Measurements from ENCODE around the gene PLAAT1.

PLAAT1 gene

GRCh38 chr3:193240850-193241706 lies at the start of gene PLAAT1:
PLAAT1 (plus strand) TSS chr3:193241222; CDS start chr3:193255651, 14,429 bp downstream.
- DNase-seq = peak; percentile 58

GRCh38 chr3:193194371-193194770 lies 46.7 kb upstream of the PLAAT1 start:
- DNase-seq = no peak

GRCh38 chr3:193196746-193197145 lies 44.3 kb upstream of the PLAAT1 start:
- no peak for DNase-seq

- DNase-seq = no peak
Observed at GRCh38 chr3:193207290-193208273, 33.4 kb upstream of the PLAAT1 start.

DNA sequence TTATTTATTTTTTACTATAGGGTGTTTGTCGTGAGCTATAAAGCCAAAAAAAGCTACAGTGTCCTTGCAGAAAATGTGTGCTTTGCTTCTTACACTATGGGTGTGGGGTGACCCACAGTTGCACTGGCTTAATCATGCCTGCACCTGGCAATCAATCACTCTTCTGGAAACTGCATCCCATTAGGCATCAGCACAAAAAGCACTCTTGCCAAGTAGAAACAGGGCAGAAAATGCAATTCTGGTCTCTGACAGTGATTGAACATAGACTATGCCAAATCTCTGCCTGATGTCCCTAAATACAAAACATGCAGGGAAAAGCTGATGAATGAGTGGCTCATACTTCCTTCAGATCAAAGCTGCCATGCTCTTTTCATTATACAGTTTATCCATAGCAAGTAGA lies 30.4 kb upstream of the PLAAT1 start:
- no peak for DNase-seq

GRCh38 chr3:193211173-193211572 lies 29.8 kb upstream of the PLAAT1 start:
- DNase-seq = no peak

DNA sequence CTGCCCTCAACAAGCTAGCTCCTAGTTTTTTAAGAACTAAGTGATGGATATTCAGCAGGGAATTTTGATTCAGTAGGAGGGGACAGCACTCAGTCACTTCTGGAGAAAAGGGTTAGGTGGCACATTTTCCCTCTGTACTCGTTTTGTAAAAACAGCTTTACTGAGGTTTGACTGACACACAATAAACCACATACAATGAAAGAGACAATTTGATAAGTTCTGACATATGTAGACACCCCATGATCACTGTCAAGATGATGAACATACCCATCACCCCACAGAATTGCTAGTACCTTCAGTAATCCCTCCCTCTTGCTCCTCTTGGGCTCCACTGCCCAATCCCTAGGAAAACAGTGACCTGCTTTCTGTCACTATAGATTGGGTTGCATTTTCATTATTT lies 29.0 kb upstream of the PLAAT1 start:
- no peak for DNase-seq

GRCh38 chr3:193212844-193213243 lies 28.2 kb upstream of the PLAAT1 start:
- no peak for DNase-seq

GRCh38 chr3:193214445-193214844 lies 26.6 kb upstream of the PLAAT1 start:
- DNase-seq = no peak

DNA sequence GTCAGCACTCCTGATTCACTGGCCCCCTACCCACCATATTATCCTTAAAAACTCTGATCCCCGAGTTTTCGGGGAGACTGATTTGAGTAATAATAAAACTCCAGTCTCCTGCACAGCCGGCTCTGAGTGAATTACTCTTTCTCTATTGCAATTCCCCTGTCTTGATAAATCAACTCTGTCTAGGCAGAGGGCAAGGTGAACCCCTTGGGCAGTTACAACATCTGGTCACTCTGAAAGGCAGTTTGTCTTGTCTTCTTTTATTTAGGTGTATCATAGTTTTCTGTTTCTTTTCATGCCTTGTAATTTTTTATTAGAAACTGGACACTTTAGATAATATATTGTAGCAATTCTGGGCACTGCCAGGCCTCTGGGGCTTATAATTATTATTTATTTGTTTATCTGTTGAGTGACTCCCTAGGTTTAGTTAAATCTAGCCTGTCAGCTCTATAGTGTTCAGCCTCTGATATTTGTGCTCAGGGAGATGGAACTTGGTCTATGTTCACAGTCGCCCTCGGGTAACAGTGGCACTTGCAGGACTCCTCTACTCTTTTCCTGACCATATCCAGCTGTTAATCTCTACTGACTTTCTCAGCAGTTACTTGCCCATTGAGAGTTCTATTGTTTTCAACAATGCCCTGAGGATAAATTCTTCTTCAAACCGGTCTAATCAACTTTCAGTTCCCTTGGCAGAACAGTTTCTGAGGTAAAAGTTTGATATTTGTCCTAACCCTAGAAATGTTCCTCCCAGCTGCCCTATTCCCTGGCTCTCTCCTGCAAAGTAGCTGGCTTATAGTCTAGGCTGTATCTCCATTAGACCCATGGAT lies 15.5 kb upstream of the PLAAT1 start:
- DNase-seq = no peak

GRCh38 chr3:193228206-193228605 lies 12.8 kb upstream of the PLAAT1 start:
- no peak for DNase-seq

- DNase-seq = no peak
Observed at GRCh38 chr3:193229851-193230420, 11.1 kb upstream of the PLAAT1 start.

DNA sequence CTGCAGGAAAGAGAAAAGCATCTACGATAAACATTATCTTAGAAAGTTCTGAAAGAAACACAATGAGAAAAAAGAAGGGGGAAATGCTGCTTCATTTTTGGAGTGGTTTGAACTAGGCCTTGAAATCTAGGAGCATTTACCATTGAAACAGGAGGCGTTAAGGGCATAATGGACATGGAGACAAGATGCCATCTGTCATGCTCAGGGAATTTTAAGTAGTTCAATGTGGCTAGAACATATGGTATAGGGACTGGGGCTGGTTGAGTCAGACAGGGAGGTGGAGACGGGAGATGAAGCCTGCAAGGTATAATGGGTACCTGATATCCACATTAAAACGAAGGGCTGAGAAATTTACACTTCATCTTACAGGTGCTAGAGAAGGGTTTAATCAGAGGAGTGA lies 10.4 kb upstream of the PLAAT1 start:
- DNase-seq = no peak

DNA sequence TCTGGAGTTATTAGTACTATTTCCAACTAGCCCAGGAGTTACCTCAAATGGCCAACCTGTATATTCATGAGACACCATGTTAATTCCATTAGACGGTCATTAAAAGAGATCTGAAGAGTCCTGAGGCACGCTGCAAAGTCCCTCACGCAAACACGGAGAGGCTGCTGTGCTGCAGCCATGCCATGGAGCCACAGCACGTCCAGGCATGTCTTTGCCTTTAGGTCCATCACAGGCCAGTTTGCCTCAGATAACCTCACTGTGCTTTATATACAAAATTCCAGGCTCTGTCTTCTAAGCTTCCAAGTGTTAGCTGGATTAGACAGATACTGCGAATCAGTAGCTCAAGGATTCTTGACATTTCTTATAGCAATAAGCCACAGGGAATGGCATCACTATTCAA lies 9.8 kb upstream of the PLAAT1 start:
- no peak for DNase-seq

DNA sequence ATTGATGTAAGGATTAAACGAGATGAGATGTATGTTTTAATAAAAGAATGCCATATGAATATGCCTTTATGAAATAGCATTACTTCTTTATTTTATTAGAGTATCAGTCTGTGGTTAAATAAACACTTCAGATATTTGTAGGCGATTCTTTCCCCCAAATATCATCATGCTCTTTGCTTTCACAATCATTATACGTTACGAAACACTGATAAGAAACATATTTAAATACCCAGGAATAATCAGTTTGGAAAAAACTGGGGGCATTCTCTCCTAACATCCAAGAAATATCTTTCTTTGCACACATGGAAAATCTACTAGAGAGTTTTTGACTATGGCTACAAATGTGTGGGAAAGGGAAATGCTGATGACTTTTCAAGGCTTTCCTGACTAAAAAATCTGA lies 4.4 kb upstream of the PLAAT1 start:
- no peak for DNase-seq

GRCh38 chr3:193237030-193237429 lies 4.0 kb upstream of the PLAAT1 start:
- no peak for DNase-seq

DNA sequence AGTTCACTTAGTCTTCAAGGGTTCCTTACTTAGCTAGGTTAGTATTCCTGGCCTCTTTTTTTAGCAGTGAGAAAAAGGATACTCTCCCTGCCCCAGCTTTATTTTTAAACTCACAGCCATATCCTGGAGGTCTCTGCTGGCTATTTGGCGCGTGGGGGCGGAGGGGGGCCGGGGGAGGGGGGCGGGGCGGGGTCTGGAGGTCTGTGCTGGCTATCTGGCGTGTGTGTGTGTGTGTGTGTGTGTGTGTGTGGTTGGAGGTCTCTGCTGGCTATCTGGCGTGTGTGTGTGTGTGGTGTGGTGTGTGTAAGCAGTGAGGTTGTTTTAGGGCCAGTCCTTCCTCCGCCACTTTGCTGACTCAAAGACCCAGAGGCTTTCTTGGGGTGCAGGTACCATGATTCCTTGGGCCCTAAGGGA lies 579 bp upstream of the PLAAT1 start:
- DNase-seq = no peak

GRCh38 chr3:193241716-193242115 lies 694 bp downstream of the PLAAT1 start:
- DNase-seq = no peak

- no peak for DNase-seq
Observed at GRCh38 chr3:193243571-193243970, 2.5 kb downstream of the PLAAT1 start.

GRCh38 chr3:193248848-193249468 lies 7.9 kb downstream of the PLAAT1 start:
- DNase-seq = no peak

GRCh38 chr3:193250492-193250891 lies 9.5 kb downstream of the PLAAT1 start:
- no peak for DNase-seq
